ENCODE measurements around the gene ARID5B.

- TF ChIP-seq, protein P1, sequence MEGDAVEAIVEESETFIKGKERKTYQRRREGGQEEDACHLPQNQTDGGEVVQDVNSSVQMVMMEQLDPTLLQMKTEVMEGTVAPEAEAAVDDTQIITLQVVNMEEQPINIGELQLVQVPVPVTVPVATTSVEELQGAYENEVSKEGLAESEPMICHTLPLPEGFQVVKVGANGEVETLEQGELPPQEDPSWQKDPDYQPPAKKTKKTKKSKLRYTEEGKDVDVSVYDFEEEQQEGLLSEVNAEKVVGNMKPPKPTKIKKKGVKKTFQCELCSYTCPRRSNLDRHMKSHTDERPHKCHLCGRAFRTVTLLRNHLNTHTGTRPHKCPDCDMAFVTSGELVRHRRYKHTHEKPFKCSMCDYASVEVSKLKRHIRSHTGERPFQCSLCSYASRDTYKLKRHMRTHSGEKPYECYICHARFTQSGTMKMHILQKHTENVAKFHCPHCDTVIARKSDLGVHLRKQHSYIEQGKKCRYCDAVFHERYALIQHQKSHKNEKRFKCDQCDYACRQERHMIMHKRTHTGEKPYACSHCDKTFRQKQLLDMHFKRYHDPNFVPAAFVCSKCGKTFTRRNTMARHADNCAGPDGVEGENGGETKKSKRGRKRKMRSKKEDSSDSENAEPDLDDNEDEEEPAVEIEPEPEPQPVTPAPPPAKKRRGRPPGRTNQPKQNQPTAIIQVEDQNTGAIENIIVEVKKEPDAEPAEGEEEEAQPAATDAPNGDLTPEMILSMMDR (IDR thresholded peaks at IDR 0.05; ENCODE audit: low read length): no peak
- no peak for TF ChIP-seq EZH2 (optimal IDR thresholded peaks at IDR 0.05; ENCODE audit: low read depth, low read length)
Observed at GRCh38 chr10:62024026-62024701, 122.7 kb downstream of the ARID5B start.
